Fibroblast of skin of abdomen (primary cell): ENCODE data around the gene PIK3R6.
"Not testable (repeated sequence)": the region's sequence is repeated elsewhere in the genome, so short reads cannot be mapped to it uniquely, and the experiment has no call there.

ENCODE experiments used
- DNase-seq: peaks from one replicate; pipeline ENCODE4 v3.0.0-alpha.2; 2013

PIK3R6 gene

DNA sequence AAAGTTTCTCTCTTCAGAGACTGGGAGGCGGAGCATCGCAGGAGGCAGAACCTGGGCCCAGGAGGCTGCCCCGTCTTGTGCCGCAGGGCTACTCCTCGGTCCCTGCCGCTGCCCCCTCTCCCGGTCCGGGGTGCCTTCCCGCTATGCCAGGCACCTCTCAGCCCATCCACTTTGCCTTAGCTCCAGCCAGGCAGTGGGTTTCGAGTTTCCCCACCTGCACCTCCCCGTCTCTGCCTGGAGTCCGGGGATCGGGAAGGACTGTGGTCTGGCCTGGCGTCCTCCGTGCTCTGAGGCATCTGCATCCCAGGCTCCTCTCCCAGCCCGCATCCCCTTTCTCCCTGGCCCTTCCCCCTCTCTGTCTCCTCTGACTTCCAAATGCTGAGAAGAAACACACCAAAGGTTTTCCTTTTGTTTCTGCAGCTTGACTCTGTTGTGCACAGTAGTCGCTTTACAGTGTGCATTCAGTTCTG, 26.8 kb upstream of the PIK3R6 start:
- no peak for DNase-seq

- DNase-seq, result no peak
Observed at GRCh38 chr17:8893621-8894201, 26.2 kb upstream of the PIK3R6 start.

- DNase-seq, result no peak
Observed at GRCh38 chr17:8893059-8893458, 25.6 kb upstream of the PIK3R6 start.

- no peak for DNase-seq
Observed at GRCh38 chr17:8892338-8892690, 24.8 kb upstream of the PIK3R6 start.

DNA sequence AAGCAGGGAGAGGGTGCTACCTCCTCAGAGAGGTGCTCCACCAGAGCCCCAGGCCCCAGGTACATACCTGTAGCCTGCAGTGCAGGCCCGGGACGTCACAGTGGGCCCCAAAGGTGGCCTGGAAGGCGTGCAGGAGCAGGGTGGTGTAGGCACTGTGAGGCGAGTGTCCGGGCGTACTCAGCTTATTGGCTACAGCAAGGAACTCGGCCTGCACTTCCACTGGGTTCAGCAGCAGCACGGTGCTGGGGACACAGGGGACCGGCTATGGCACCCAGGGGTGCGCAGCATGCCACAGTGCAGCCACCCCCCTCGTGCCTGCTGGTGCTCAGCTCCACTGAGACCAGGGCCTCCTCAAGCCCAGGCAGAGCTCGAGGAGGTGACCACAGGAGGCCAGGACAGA, 23.2 kb upstream of the PIK3R6 start:
- no peak for DNase-seq

- no peak for DNase-seq
Observed at GRCh38 chr17:8889458-8890210, 22.2 kb upstream of the PIK3R6 start.

- no peak for DNase-seq
Observed at GRCh38 chr17:8888704-8889302, 21.3 kb upstream of the PIK3R6 start.

DNA sequence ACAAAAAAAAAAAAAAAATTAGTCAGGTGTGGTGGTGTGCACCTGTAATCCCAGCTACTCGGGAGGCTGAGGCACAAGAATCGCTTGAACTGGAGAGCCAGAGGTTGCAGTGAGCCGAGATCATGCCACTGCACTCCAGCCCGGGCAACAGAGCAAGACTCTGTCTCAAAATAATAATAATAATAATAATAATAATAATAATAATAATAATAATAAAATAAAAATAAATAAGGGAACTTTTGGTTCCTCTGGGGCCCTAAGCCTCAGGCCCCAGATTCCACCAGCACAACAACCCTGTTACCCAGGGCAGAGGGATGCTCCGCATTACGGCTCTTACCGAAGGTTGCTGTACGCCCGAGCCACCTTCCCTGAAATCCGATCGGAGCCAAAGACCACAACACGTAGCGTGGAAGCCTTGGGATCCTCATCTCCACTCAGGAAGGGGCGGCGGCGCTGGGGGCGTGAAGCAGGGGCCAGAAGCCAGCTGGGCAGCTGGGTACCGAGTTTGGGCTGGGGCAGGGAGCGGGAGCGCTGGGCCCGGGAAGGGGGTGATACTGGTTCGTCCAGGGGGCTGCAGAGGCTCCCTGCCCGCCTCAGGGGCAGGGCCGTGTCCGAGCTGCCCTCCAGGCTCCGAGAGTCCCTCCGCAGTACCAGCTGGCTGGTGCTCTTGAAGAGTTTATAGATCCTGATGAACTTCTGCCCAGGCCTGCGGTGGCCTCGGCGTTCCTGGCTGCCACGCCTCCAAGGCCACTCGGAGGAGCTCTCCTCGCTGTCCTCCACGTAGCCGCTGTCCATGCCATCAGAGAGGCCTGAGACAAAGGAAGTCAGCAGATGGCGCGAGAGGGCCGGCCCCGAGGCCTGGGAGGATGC, 20.6 kb upstream of the PIK3R6 start:
- DNase-seq, result peak; percentile 34

DNA sequence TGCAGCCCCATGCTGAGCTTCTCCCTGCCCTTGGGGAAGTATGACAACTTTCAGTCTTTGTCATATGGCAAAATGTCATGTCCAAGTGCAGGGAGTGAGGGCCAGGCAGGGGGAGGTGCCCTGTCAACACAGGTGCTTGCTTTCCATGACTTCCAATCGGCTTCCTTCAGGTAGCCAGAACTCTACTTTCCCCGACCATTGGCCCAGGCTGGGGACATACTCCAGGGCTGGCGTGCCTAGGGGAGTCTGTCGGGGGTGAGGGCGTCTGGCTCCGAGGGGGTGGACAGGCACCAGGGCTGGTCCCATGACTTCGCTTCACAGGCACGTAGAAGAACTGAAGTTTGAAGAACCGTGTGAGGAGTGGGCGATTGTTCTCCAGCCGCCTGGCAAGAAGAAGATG, 19.8 kb upstream of the PIK3R6 start:
- DNase-seq, result no peak

- DNase-seq, result no peak
Observed at GRCh38 chr17:8885967-8886684, 18.7 kb upstream of the PIK3R6 start.

DNA sequence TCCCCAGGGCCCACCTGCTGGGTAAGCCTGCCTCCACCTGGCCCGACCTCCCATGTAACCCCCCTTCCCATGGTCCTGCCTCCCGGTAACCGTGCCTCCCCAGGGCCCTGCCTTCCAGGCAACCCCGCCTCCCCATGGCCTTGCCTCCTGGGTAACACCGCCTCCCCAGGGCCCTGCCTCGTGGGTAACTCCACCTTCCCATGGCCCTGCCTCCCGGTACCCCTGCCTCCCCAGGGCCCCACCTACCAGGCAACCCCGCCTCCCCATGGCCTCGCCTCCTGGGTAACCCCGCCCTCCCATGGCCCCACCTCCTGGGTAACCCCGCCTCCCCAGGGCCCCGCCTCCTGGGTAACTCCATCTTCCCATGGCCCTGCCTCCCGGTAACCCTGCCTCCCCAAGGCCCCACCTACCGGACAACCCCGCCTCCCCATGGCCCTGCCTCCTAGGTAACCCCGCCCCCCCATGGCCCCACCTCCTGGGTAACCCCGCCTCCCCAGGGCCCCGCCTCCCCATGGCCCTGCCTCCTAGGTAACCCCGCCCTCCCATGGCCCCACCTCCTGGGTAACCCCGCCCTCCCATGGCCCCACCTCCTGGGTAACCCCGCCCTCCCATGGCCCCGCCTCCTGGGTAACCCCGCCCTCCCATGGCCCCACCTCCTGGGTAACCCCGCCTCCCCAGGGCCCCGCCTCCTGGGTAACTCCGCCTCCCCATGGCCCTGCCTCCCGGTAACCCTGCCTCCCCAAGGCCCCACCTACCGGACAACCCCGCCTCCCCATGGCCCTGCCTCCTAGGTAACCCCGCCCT, 17.9 kb upstream of the PIK3R6 start:
- not testable (repeated sequence) for DNase-seq

- no peak for DNase-seq
Observed at GRCh38 chr17:8884336-8884990, 17.0 kb upstream of the PIK3R6 start.

GRCh38 chr17:8883353-8883752, 15.9 kb upstream of the PIK3R6 start:
- DNase-seq, result no peak

GRCh38 chr17:8881606-8882005, 14.1 kb upstream of the PIK3R6 start:
- no peak for DNase-seq

DNA sequence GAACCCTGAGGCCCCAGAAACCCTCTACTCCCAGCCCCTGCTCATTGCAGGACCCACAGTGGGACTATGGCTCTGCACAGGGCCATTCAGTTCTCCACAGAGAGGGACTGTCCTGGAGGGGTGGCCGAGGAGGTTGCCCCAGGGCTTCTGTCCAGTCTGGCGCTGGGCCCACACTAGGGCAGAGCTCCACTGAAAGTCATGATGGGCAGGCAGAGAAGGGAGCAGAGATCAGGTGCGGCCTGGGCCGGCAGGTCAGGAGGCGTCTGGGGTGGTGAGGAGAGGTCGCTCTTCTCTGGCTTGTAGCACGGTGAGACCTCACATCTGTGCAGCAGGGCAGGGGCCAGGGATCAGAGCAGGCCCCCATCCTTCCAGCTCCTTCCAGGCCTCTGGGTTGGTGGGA, 13.0 kb upstream of the PIK3R6 start:
- no peak for DNase-seq

DNA sequence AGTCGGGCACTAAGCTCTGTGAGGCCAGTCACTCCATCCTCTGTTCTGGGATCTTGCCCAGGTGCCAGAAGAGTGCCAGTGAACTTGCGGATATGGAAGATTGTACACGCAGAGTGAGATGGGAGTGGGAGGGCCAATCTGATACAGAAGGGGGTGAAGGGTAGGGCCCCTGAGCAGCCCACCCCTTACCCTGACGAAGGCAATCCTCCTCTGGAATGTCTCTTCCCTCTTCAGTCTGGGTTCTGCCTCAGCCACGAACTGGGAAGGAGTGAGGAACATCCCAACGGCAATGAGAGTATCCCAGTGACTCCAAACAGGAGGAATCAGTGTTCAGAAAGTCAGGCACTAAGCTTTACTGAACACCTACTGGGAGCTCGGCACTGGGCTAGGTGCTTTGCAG, 11.9 kb upstream of the PIK3R6 start:
- no peak for DNase-seq

- no peak for DNase-seq
Observed at GRCh38 chr17:8877984-8878383, 10.5 kb upstream of the PIK3R6 start.

DNA sequence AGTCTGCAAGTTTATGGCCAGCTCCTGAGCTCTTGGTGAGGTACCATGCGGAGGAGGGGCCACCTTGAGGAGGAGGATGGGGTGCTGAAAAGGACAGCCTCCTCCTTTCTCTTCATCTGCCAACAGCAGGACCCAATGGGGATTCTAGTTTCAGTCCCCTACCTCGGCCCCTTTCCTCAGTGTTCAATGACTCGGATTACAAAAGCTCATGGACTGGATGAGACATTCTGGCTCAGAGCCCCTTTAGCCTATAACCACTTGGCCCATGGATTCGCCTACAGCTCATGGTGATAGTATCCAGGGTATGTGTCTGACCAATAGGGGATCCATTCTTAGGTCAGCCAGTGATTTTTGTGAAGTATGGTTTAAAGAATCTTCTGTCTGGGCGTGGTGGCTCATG, 8.5 kb upstream of the PIK3R6 start:
- peak; percentile 82 for DNase-seq

- no peak for DNase-seq
Observed at GRCh38 chr17:8875436-8875835, 8.0 kb upstream of the PIK3R6 start.

DNA sequence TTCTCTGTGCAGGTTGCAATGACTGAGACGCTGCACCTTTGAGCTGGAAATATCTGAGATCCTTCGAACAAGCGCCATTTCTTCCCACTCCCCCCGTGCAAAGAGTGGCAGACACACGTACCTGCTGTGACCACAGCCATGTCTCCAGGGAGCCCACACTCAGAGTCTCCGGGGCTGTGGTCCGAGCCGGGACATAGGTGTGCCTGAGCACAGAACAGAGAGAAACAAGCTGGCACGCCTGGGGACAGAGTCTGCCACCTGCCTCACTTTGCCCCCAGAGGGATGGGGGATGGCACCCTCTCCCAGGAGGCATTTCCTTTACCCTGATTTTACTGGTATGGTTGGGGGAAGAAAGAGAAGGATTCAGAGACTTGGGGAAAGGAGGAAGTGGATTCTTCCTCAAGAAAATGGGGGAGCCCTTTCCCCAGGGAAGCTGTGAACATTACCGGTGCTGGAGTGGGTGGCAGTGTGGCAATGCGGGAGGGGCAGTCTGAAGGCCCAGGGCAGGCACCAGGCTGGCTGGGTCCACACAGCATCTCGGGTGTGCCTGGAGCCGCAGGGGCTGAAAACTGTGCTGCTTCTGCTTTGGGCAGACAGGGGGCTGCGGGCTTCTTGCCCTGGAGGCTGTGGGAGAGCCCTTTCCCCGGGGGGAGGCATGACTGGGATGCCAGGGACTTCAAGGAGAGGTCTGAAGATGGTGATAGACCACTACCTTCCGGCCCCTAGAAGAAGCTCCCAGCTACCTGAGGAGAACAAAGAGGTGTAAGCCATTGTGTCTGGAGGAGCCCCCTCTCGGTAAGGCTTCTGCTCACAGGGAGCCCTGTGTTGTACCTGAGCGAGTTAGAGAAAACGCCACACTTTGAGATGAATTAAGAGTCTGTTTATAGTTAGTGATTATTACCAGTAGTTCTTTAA, 6.6 kb upstream of the PIK3R6 start:
- DNase-seq, result no peak
